GM23248 (cell line): ENCODE measurements around the gene CHN1.

Source experiments
- EZH2 ChIP-seq: fragments of 200-600 bp; sonication (generic); IDR thresholded peaks from 2 replicates; pipeline ENCODE4 v1.6.1; 2018; ENCODE audit warnings: antibody characterized with exemption, mild to moderate bottlenecking; ENCODE audit not compliant: insufficient read depth, poor library complexity, severe bottlenecking
- EZH2phosphoT487 ChIP-seq: fragments of 200-600 bp; sonication (generic); IDR thresholded peaks from 2 replicates; pipeline ENCODE4 v1.6.1; 2018; ENCODE audit warnings: antibody characterized with exemption, moderate library complexity, mild to moderate bottlenecking, low read depth; ENCODE audit not compliant: insufficient read depth

DNA sequence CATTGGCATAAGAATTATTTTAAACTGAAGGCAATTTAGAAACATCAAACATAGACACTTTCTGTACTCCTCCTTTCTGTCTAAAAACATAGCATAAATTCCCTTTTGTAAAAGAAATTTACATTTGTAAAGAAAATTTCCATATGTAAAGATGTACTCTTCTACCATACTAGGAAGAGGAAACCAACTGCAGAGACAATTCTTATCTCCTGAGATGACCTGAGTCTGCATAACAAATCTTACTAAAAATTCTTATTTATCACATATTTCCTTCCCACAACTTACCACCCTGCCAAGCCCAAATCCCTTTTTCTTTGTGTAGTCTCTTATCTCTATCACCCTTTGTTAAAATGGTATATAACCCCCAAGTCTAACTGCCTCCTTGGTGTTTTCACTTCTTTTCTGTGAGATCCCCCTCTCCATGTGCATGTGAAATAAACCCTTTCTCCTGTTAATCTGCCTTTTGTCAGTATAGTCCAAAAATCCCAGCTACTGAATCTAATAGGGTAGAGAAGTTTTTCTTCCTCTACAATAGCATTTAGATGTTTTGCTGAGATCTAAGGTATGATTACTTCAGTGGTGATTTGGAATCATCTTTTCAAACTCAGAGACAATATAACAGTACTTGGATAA, 81.0 kb downstream of the CHN1 start:
- TF ChIP-seq EZH2 (no peak), EZH2phosphoT487 (no peak)
